HG03520 (cell line): ENCODE results near the gene PGC.

Source experiments
- ATAC-seq: cut with Tn5 transposase; IDR thresholded peaks from one replicate; pipeline ENCODE4 v1.9.1; 2021; ENCODE audit warnings: mild to moderate bottlenecking, moderate library complexity; ENCODE audit not compliant: unreplicated experiment

Gene PGC

DNA sequence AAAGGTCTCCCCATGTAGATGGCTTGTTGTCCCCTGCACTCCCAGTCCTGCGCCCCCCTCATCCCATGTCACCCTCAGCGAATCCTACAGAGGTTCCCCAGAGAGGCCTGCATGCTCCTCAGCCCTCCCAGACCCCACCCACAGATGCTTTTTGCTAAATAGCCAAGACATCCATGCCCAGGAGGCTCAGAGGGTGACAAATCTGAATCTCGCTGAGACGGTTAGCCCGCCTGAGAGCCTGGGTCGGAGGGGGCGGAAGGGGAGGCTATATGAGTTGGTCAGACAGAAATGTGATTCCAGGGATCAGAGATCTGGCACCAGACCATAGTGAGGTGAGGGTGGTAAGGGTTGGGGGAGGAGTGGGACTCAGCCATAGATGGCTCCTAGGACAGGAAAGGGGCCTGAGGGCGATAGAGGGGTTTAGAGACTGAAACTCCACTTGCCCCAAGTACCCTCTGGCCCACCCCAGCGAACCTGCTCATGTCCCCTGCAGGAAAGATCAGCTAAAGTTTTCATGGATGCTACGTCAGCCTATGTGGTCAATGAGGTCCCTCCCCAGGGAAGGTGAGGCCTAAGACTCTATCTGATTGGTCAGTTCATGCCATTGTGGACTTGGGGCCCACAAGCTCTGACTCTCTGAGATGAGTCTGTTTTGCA lies 45.0 kb downstream of the PGC start:
- no peak for ATAC-seq

DNA sequence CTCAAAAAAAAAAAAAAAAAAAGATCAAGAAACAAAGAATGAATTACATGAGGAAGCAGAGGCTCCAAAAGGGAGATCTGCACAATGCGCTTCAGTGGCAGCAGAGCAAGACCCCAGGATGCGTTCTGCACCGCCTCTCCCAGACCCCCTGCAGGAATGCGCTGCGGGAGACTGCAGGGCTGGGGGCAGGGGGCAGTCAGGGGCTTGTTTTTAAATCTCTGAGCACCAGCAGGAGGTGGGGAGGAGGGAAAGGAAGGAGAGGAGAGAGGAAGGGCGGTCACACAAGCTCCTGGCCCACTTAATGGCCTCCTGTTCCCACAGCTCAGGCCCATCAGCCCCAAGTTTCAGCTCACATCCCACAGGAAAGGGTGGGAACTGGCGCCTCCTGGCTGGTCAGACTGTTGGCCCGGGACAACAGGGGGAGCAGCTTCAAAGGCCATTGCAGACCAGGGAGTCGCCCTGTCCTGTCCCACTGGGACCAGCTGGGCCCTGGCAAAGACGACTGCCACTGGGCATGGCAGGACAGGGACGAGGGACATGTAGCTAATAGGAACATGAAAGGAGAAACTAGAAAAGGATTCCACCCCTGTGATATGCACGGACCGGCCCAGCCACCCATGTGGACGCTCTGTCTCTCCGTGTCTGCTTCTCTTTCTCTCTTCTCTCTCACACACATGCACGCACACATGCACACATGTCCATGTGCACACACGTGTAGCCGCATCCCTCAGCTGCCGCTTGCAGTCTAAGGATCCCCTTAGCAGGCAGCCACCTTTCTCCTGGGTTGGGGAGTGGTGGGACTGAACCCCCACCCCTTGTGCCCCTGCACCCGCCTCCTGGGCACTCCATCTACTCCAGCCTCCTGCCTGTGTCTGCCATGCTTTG lies 46.5 kb downstream of the PGC start:
- ATAC-seq: no peak

DNA sequence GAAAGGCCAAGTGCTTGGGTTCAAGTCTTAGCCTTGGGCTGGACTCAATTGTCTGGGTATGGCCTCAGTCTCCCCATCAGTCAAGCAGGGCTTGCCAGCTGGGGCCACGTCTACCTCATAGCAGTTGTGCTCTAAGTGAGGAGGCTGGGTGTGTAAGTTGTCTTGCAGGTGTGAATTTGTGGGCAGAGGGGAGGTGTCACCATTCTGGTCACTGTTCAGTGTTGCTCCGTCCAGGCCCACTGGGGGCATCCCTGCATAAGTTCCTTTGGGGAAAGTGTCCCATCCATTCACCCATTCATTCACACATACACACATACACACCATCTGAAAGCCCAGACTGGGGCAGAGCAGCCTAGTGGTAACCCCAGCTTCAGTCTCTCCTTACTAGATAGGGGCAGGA lies 48.1 kb downstream of the PGC start:
- ATAC-seq: no peak

DNA sequence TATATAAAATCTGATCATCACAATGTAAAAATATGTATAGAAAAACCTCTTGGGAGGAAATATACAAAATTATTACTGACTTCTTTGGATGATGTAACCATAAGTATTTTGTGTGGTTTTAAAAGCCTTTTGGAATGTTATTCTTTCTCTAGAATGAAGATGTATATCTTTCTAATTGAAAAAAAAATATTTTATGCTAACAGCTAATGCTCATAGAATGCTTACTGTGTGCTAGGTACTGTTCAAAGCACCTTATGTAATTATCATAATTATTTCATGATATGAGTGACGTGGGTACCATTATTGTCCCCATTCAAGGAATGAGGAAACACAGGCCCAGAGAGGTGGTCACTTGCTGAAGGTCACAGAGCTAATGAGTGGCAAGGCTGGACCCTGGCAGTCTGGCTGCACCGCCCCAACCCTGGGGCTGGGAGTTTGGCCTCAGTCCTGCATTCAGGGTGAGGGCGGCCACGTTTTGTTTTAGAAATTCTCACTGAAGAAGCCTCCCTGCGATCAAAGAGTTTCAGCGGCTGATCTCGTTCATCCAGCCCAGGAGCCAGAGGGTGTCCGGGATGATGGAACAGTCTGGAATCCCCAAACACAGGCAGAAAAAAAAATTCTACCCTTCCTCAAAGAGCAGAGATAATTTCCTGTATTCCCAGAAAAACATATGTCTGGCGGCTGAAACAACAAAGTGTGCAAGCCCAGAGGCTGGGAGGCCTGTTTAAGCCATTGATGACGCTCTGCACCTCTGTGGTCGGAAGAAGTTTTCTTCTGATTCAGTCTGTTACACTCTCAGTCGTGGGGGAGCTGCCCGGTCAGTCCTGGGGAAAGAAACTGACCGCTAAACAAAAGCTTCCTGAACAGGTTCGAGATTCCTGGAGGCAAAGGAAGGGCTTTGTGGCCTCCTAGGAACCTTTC lies 49.1 kb downstream of the PGC start:
- ATAC-seq: no peak

DNA sequence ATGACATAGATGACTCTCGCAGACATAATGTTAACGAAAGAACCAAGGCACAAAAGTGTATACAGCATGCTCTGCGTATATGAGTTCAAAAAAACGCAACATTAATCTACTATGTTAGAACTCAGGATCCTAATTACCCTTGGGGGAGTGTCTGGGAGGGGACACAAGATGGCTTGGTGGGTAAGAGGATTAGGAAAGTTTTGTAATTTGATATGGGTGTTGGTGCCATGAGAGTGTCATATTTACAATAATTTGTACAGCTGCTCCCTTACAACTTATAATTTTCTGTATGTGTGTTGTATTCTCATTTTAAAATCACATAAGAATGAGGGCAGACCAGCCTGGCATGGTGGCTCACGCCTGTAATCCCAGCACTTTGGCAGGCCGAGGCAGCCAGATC lies 50.4 kb downstream of the PGC start:
- ATAC-seq: no peak

DNA sequence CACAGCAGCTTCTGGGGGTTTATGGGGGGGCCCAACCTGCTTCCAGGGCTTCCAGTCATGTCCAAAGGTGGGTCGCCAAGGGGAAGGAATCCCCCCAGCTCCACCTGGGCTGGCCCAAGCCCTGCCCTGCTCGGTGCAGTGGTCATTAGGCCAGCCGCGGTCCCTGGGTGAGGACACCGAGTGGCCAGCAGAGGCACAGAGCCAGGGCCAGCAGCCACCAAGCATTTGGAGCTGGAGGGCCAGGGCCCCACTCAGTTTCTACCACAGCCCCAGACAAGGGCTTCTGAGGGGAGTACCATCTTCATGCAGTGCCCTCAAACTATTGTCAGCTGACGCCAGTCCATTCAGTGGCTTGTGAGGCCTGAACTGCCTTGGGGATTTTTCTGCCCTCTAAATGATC lies 51.4 kb downstream of the PGC start:
- ATAC-seq: no peak

DNA sequence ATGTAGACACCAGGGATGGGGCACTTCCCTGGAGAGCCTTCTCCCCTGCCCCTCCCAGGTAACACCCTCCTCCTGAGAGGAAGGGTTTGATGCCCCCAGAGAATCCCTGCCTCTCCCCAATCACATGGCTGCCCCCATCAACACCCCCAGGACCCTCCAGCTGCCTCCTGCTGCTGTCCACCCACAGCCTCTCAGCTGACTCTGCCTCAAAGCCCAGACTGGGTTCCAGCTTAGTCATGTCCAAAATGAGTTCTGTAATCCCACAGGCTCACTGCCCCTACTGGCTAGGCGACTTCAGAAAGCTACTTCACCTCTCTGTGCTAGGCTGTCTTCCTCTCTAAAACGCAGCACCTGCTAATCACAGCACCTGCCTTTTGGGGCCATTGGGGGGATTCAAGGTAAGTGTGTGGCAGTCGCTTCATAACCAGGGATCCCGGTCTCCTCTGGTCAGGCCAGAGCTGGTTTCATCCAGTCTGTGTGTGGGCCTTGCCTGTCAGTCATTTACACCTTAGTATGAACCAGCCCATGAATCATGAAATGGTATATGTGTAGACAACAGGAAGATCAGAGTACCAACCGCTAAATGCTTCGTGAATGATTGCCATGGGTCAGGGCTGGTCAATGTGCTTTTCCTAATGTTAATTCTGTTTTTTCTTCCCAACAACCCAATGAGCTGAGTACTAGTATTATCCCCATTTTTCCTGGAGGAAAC lies 52.2 kb downstream of the PGC start:
- no peak for ATAC-seq

DNA sequence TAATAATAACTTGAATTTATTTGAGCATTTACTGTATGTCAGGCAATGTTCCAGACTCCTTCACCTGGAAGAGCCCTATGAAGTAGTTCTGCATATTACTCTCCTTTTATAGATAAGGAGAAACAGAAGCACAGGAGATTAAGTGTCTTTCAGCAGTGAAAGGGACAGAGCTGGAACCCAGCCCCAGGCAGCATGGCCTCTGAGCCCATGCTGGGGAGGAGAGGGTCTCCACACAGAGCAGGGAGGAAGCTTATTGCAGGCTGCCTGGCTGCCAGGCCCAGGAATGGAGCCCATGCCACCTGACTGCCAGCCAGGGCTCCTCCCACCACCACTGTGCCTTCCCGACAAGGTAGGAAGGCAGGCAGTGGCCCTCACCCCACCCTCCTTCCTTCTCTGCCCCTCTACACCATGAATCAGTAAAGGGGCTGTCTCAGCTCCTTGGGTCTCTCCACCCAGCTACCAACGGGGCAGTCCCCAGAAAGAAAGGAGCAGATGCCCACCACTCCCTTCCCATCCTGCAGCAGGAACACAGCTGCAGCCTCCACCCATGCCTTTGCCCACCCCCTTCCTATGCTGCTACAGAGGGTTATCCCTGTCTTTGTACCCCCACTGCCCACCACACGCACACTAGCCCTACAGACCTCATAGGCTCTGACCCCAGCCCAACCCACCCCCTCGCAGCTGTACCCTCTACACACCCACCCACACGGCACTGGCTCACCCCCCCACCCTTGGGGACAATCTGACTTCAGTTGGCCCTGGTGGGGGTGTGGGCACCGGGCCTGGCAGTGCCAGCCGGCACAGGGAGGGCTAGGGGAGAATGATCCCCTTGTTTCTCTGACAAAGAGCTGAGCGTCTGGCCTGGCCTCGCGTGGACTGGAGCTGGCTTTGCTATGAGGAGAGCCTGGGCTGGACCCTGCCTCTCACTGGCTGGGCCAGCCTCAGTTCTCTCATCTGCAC lies 53.6 kb downstream of the PGC start:
- ATAC-seq: no peak

DNA sequence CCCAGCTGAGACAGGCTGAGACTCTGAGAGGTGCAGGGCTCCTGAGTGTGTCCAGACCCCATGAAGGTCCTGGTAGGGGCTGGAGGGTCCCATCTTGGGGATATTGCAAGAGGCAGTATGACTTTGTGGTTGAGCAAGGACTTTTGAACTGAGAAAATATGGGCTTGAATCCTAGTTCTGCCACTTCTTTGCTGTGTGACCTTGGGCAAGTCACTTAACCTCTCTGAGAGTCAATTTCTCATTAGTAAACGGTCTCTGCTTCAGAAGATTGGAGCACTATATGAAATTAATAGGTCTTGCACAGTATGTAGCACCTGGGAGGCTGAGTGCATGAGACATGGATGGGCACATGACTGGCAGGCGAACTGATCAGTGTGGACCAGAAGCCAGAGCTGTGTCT lies 54.5 kb downstream of the PGC start:
- no peak for ATAC-seq

DNA sequence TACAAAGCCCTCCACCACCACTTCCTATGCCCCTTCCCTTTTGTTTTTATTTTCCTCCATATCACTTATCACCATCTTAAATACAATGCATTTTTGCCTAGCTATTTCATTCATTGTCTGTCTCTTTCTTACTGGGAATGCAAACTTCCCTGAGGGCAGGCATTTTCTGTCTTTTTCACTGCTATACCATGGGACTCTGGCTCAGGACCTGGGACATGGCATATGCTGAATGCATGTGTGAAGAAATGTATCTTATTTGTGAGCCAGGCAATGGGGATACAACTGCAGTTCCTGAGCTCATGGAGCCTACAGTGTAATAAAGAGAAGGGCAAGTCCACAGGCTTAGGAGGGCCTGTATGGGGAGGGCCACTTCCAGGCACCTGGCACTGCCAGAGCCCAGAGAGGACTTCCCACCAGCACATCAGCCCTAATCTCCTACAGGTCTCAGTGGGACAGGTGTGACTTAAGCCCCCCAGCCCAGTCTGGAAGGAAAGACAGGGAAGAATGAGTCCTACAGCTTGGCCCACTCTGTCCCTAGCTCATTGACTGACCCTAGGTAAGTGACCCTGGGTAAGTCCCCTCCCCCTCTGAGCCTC lies 55.0 kb downstream of the PGC start:
- ATAC-seq: no peak

DNA sequence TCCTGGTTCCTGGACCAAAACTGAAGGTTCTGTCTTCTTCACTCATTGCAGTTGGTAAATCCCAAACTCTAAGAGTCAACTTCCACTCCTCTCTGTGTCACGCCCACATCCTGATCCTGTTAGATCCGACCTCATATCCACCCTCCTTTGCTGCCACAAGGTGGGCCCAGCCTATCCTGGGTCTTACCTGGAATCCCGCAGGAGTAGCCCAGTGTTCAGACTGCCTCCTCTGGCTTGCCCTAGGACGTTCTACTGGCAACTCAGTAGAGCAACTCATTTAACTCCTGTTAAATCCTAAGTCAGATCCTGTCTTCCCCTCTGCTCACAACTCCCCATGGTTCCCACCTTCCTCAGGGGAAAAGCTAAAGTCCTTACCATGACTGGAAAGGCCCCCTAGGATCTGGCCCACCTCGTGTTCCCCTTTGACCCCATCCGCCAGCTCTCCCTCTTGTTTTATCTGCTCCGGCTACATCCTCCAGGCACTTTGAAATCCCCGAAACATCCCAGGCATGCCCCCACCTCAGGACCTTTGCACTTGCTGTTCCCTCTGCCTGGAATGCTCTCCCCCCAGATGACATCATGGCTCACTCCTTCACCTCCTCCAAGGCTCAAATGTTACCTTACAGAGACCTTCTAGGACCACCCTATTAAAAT lies 55.6 kb downstream of the PGC start:
- ATAC-seq: no peak

DNA sequence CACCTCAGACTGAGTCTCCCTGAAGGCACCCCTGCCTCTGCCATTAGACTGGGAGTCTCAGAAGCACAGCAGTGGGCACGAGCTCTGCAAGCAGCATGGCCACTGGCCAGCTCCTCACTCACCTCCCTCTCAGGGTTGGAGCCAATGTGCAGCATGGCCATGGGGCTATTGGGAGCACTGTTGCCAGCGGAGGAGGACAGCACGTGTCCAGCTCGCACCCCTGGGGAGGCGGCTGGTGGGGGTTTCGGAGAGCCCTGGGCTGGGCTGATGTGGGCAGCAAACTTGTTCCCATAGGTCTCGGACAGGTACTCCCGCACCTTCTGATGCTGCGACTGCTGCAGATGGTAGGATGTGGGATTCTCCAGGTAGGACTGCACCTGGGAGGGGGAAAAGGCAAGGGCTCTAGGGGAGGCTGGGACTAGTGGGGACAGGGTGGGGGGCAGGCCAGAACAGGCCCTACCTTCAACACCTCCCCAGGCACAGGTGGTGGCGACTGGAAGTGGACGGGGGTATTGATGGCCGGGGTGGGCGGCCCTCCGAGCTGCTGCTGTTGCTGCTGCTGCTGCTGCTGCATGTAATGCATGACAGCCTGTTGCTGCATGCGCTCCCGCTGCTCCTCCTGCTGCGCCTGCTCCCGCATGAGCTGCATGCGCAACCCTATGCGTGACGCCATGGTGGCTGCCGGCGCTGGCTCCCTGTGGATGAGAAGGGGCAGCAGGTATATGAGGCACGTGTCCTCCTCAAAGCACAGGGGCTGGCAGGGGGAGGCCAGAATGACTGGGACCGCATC lies 56.5 kb downstream of the PGC start:
- ATAC-seq: no peak

DNA sequence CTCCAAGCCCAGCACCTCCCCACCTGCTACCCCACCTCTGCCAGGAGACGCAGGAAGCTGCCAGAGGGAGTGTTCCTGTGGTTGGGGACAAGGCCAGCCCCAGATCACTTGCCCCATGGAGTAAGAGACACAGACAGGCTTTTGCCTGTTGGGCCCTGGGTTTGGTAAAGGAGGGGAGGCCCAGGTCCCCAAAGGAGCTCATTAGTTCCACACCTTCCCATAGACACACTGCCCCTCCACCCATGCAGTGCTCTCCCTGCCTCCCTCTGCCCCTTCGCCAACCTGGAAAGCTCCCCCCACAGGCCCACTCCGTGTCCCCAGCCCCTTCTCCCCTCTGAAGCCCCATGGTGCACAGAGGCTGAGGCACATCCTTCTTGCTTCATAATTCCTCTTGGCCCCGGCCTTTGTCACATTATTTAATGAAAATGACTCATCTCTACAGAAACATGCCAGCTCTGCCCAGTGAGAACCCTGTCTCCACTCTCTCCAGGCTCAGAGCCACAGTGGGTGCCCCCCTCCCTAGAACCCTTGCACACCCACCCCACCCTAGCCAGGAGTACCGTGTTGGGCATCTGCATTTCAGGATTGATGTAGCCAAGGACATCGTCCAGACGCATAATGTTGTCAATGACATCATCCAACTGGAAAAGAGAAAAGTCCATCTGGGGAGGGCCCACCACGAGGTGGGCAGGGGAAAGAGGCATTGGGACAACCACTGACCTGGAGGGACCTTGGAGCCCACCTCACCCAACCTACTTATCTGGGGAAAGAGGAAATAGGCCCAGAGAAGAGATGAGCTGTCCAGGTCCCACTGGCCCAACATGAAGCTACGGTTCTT lies 57.8 kb downstream of the PGC start:
- no peak for ATAC-seq

DNA sequence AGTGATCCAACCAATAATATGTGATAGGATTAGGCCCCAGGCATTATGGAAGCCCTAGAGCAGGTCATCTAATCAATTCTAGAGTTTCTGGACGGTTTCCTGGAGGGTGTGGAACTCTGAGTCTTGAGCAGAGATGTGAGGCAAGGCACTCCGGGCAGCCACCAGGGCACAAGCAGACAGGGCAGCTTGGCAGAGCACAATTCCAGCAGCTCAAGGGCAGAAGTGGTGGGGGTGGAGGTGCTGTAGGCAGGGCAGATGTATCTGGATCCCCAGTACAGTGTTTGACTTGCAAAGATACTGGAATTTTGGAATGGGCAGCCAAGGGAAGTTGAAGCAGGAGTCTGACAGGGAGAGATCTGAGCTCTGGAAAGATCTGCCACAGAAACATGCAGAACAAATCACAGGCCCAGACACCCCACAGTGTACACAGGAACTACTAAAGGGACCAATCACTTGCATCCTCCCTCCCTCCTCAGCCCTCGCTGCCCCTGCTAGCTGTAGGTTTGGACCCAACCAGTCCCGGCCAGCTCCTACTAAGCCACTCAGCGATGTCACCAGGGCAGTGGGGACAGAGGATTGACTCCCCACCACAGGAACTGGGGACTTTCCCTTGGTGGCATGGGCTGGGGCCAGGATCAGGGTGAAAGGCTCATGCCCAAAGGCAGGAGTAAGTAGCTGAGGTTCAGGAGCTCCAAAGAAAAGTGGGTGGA lies 58.8 kb downstream of the PGC start:
- ATAC-seq: no peak

DNA sequence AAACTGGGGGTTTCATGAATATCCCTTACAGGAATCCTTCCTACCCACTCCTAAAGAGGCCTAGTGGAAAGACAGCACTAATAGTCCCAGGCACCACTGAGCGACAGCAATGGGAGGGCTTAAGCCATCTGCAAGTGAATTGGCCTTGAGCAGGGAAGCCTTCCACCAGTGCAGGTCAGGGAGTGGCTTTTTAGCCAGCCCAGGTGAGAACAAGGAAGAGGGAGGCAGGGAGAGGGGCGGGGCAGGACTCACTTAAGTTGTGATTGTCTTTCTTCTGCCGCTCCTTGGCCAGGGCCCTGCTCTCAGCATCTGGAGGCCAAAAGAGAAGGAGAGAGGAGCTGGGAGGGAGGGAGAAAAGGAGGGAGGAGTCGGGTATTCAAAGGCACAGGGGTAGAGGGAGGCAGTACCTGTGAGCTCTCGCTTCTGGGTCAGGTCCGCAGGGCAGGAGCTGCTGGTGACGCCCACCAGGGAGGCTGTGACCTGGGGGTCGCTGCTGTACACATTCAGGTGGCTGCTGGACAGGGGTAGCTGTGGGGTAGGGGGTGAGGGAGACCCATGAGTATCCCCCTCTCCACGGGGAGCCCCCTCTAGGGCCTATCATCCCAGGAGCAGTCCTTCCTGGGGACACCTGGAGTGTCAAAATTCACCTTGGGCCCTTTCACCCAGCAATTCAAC lies 59.6 kb downstream of the PGC start:
- no peak for ATAC-seq
